Astrocyte (in vitro differentiated cells and primary cell): ENCODE results near the gene PCBP3. TPM values are rescaled to one million over a fixed set of nuclear protein-coding genes. Genes with fewer than 3 reads are reported as not detected.
A peak's percentile ranks its signal among the peaks of the same experiment; 100 is the strongest.

Experiments
- DNase-seq: peaks from one replicate; pipeline ENCODE4 v3.0.0-alpha.2; 2010; ENCODE audit warnings: low read depth
- FAIRE-seq: peaks from 2 replicates; lab custom pipeline; 2011; peaks lifted over from hg19 to GRCh38; lab: Jason Lieb, UNC
- H2AFZ ChIP-seq: 2 replicates; pipeline ENCODE4 v1.6.0; 2012; ENCODE audit warnings: low read depth, low read length, inconsistent platforms
- H3K27ac ChIP-seq: 2 replicates; pipeline ENCODE4 v1.5.1; 2011; ENCODE audit warnings: low read depth, low read length, inconsistent platforms
- H3K27me3 ChIP-seq: 2 replicates; pipeline ENCODE4 v1.6.0; 2011; ENCODE audit warnings: low read length, inconsistent platforms; ENCODE audit not compliant: insufficient read depth
- H3K36me3 ChIP-seq: 2 replicates; pipeline ENCODE4 v1.5.1; 2011; ENCODE audit warnings: low read length, inconsistent platforms; ENCODE audit not compliant: insufficient read depth
- H3K4me1 ChIP-seq: 2 replicates; pipeline ENCODE4 v1.5.1; 2011; ENCODE audit warnings: low read length, inconsistent platforms; ENCODE audit not compliant: insufficient read depth
- H3K4me2 ChIP-seq: 2 replicates; pipeline ENCODE4 v1.6.0; 2012; ENCODE audit warnings: low read length, inconsistent platforms
- H3K4me3 ChIP-seq: 2 replicates; pipeline ENCODE4 v1.5.1; 2011; ENCODE audit warnings: low read depth, mild to moderate bottlenecking, low read length, inconsistent platforms; ENCODE audit not compliant: insufficient read depth
- H3K79me2 ChIP-seq: 2 replicates; pipeline ENCODE4 v1.6.0; 2012; ENCODE audit warnings: mild to moderate bottlenecking, low read length, inconsistent platforms; ENCODE audit not compliant: insufficient read depth
- H3K9ac ChIP-seq: 2 replicates; pipeline ENCODE4 v1.6.0; 2012; ENCODE audit warnings: mild to moderate bottlenecking, low read length, inconsistent platforms
- H3K9me3 ChIP-seq: 2 replicates; pipeline ENCODE4 v1.5.1; 2012; ENCODE audit warnings: low read depth, mild to moderate bottlenecking, low read length, inconsistent platforms; ENCODE audit not compliant: insufficient read depth
- H4K20me1 ChIP-seq: 2 replicates; pipeline ENCODE4 v1.6.0; 2012; ENCODE audit warnings: low read length, inconsistent platforms; ENCODE audit not compliant: insufficient read depth
- H3K27ac Mint-ChIP-seq: one replicate; pipeline ENCODE4 v1.8.0; 2021; ENCODE audit warnings: mild to moderate bottlenecking, mixed read lengths; ENCODE audit not compliant: unreplicated experiment
- H3K27me3 Mint-ChIP-seq: one replicate; pipeline ENCODE4 v1.8.0; 2021; ENCODE audit warnings: low read depth, mixed read lengths; ENCODE audit not compliant: unreplicated experiment
- H3K36me3 Mint-ChIP-seq: one replicate; pipeline ENCODE4 v1.8.0; 2021; ENCODE audit warnings: low read depth, mixed read lengths; ENCODE audit not compliant: unreplicated experiment
- H3K4me1 Mint-ChIP-seq: one replicate; pipeline ENCODE4 v1.8.0; 2021; ENCODE audit warnings: low read depth, mixed read lengths; ENCODE audit not compliant: unreplicated experiment
- H3K4me3 Mint-ChIP-seq: one replicate; pipeline ENCODE4 v1.8.0; 2021; ENCODE audit warnings: mild to moderate bottlenecking, moderate library complexity, mixed read lengths; ENCODE audit not compliant: unreplicated experiment
- H3K9me3 Mint-ChIP-seq: one replicate; pipeline ENCODE4 v1.8.0; 2021; ENCODE audit warnings: mild to moderate bottlenecking, mixed read lengths; ENCODE audit not compliant: unreplicated experiment
- EZH2 ChIP-seq: IDR thresholded peaks from 2 replicates; pipeline ENCODE4 v1.6.1; 2012; ENCODE audit warnings: mild to moderate bottlenecking, low read length, inconsistent platforms; ENCODE audit not compliant: insufficient read depth
- total RNA-seq: library from RNA; stranded (reverse); gene quantifications from 2 replicates; pipeline ENCODE4 v1.2.1, GENCODE V29; 2021
- TF ChIP-seq, protein P1 (sequence below): IDR thresholded peaks from 2 replicates; pipeline ENCODE4 v1.5.1; 2011; ENCODE audit warnings: low read depth, mild to moderate bottlenecking, inconsistent platforms, low read length, moderate library complexity; ENCODE audit not compliant: insufficient read depth

PCBP3 gene
- total RNA-seq, 1 donor from 2014 or later = 1.8 TPM

GRCh38 chr21:45797338-45797737 is 153.8 kb downstream of the PCBP3 start:
- DNase-seq (no peak), FAIRE-seq (peak; percentile 58)
- no peaks in the 10 kb centered on the region for H3K9me3 ChIP-seq
- H3K4me2 ChIP-seq = no peak overlapping the region
- H3K4me1 Mint-ChIP-seq = no peaks in the 10 kb centered on the region
- H3K4me3 ChIP-seq = no peak overlapping the region
- peaks cover 28% of the 10 kb centered on the region for H3K27me3 Mint-ChIP-seq
- no peaks in the 10 kb centered on the region for H3K4me1 ChIP-seq
- H3K27ac ChIP-seq = no peak overlapping the region
- no peak overlapping the region for H3K9ac ChIP-seq
- H3K79me2 ChIP-seq = no peaks in the 10 kb centered on the region
- H3K9me3 Mint-ChIP-seq = no peaks in the 10 kb centered on the region
- TF ChIP-seq, protein P1, sequence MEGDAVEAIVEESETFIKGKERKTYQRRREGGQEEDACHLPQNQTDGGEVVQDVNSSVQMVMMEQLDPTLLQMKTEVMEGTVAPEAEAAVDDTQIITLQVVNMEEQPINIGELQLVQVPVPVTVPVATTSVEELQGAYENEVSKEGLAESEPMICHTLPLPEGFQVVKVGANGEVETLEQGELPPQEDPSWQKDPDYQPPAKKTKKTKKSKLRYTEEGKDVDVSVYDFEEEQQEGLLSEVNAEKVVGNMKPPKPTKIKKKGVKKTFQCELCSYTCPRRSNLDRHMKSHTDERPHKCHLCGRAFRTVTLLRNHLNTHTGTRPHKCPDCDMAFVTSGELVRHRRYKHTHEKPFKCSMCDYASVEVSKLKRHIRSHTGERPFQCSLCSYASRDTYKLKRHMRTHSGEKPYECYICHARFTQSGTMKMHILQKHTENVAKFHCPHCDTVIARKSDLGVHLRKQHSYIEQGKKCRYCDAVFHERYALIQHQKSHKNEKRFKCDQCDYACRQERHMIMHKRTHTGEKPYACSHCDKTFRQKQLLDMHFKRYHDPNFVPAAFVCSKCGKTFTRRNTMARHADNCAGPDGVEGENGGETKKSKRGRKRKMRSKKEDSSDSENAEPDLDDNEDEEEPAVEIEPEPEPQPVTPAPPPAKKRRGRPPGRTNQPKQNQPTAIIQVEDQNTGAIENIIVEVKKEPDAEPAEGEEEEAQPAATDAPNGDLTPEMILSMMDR = no peak
- TF ChIP-seq EZH2 = no peak
- peaks cover 8% of the 10 kb centered on the region for H4K20me1 ChIP-seq
- no peaks in the 10 kb centered on the region for H3K27me3 ChIP-seq
- no peaks in the 10 kb centered on the region for H3K36me3 Mint-ChIP-seq
- H2AFZ ChIP-seq = no peak overlapping the region
- H3K36me3 ChIP-seq = no peaks in the 10 kb centered on the region
- no peak overlapping the region for H3K4me3 Mint-ChIP-seq
- H3K27ac Mint-ChIP-seq = no peak overlapping the region

DNA sequence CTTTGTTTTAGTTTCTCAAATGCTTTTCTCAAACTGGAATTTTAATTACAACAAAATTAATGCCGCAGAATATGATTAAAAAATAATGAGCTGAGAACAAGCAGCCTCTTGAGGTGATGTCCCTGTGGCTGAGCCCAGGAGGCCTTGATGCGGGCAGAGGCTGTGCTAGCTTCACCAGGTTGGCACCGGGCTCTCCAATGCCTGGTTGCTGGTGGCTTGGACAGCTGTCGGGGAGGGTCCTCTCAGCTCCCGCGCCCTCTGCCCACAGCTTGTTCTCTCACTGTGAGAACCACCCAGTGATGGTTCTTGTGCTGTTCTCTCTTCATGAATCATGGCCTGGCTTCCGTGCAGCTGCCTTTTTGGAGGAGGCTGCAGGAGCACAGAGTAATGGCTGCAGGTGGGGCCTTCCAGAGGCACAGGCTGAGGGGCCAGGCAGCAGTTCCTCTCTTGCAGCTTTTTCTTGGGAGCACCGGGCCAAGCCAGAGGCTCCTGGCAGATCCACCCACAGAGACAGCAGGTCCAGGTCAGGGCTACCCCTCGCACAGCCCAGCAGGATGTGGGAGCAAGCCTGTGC is 156.3 kb downstream of the PCBP3 start:
- FAIRE-seq = no peak
- TF ChIP-seq EZH2 = no peak
- TF ChIP-seq, protein P1 = no peak

GRCh38 chr21:45800339-45801080 is 157.0 kb downstream of the PCBP3 start:
- no peak for FAIRE-seq
- Histone ChIP-seq H4K20me1 (peaks cover 8% of the 10 kb centered on the region), H3K4me2 (no peak overlapping the region), H3K27ac (no peak overlapping the region), H3K4me1 (no peaks in the 10 kb centered on the region), H3K9ac (no peak overlapping the region), H3K79me2 (no peaks in the 10 kb centered on the region), H3K4me3 (no peak overlapping the region), H3K27me3 (no peaks in the 10 kb centered on the region), H3K9me3 (no peaks in the 10 kb centered on the region), H3K36me3 (no peaks in the 10 kb centered on the region), H2AFZ (no peak overlapping the region)
- TF ChIP-seq EZH2 = no peak
- TF ChIP-seq, protein P1 = no peak
- no peaks in the 10 kb centered on the region for H3K9me3 Mint-ChIP-seq
- H3K27me3 Mint-ChIP-seq = peaks cover 27% of the 10 kb centered on the region
- no peak overlapping the region for H3K27ac Mint-ChIP-seq
- no peak overlapping the region for H3K4me3 Mint-ChIP-seq
- H3K4me1 Mint-ChIP-seq = no peaks in the 10 kb centered on the region
- no peaks in the 10 kb centered on the region for H3K36me3 Mint-ChIP-seq
- DNase-seq = no peak

More for the DNA sequence above, 156.3 kb downstream of the PCBP3 start:
- no peak for DNase-seq
- Mint-ChIP-seq H3K27ac (no peak overlapping the region), H3K4me3 (no peak overlapping the region), H3K27me3 (peaks cover 25% of the 10 kb centered on the region), H3K4me1 (no peaks in the 10 kb centered on the region), H3K36me3 (no peaks in the 10 kb centered on the region), H3K9me3 (no peaks in the 10 kb centered on the region)
- H3K27me3 ChIP-seq = no peaks in the 10 kb centered on the region
- H3K36me3 ChIP-seq = no peaks in the 10 kb centered on the region
- no peaks in the 10 kb centered on the region for H3K9me3 ChIP-seq
- H3K4me3 ChIP-seq = no peak overlapping the region
- H2AFZ ChIP-seq = no peak overlapping the region
- H3K4me1 ChIP-seq = no peaks in the 10 kb centered on the region
- peaks cover 8% of the 10 kb centered on the region for H4K20me1 ChIP-seq
- H3K79me2 ChIP-seq = no peaks in the 10 kb centered on the region
- H3K27ac ChIP-seq = no peak overlapping the region
- H3K9ac ChIP-seq = no peak overlapping the region
- H3K4me2 ChIP-seq = no peak overlapping the region
